Small intestine (tissue), 16 donors: ENCODE data around the gene FHIT. TPM values are rescaled to one million over a fixed set of nuclear protein-coding genes. Genes with fewer than 3 reads are reported as not detected.
A peak's percentile ranks its signal among the peaks of the same experiment; 100 is the strongest.

Experiments
- DNase-seq, 2 donors: peaks; one replicate each; pipeline versions ENCODE4 v3.0.0 to v3.0.0-alpha.2; 2013
- FAIRE-seq: peaks from 2 replicates; lab custom pipeline; 2012; peaks lifted over from hg19 to GRCh38; lab: Jason Lieb, UNC
- H3K27ac ChIP-seq, 3 donors: one replicate each; pipeline ENCODE4 v1.5.1; 2013; ENCODE audit warnings: low read length in 2 of 3, mild to moderate bottlenecking in 2 of 3, control low read depth in 1 of 3, inconsistent platforms in 1 of 3, low read depth in 1 of 3, moderate library complexity in 1 of 3
- H3K27me3 ChIP-seq, 3 donors: one replicate each; pipeline ENCODE4 v1.6.1; 2013; ENCODE audit warnings: low read length in 3 of 3, inconsistent platforms in 1 of 3; ENCODE audit not compliant: control insufficient read depth in 3 of 3, insufficient read depth in 3 of 3
- H3K36me3 ChIP-seq, 3 donors: one replicate each; pipeline ENCODE4 v1.6.1; 2013; ENCODE audit warnings: low read length in 3 of 3, inconsistent platforms in 1 of 3, low read depth in 1 of 3, mild to moderate bottlenecking in 1 of 3, moderate library complexity in 1 of 3; ENCODE audit not compliant: control insufficient read depth in 3 of 3, insufficient read depth in 2 of 3
- H3K4me1 ChIP-seq, 3 donors: one replicate each; pipeline ENCODE4 v1.6.1; 2013; ENCODE audit warnings: low read length in 2 of 3, inconsistent platforms in 1 of 3, low read depth in 1 of 3, mild to moderate bottlenecking in 1 of 3, moderate library complexity in 1 of 3; ENCODE audit not compliant: control insufficient read depth in 3 of 3, insufficient read depth in 2 of 3
- H3K4me3 ChIP-seq, 3 donors: one replicate each; pipeline ENCODE4 v1.5.1; 2013; ENCODE audit warnings: low read length in 3 of 3, control low read depth in 1 of 3, inconsistent platforms in 1 of 3, low read depth in 1 of 3, mild to moderate bottlenecking in 1 of 3, moderate library complexity in 1 of 3
- H3K9me3 ChIP-seq, 2 donors: one replicate each; pipeline ENCODE4 v1.6.1; 2013; ENCODE audit warnings: low read depth in 1 of 2, low read length in 1 of 2; ENCODE audit not compliant: control insufficient read depth in 2 of 2, insufficient read depth in 1 of 2
- WGBS, 3 donors: extraction: QIAGEN DNeasy Blood & Tissue Kit; methylation state at CpG; one replicate each; pipeline ENCODE4 v1.1.7; 2013; 5-methylcytosine and 5-hydroxymethylcytosine counted together
- long read RNA-seq, 10 donors: transcript quantifications; one replicate each; lab custom pipeline, GENCODE V29; 2026
- polyA plus RNA-seq, 4 donors: library from polyadenylated mRNA; stranded (reverse) in 3 of 4; unstranded in 1 of 4; fragments of 200-250 nt in 3 of 4; fragments of 120-200 nt in 1 of 4; gene quantifications; one replicate each; pipeline versions ENCODE4 v1.2.1 to v1.2.3, GENCODE V29; 2013
- donor health status: healthy with polysubstance abuse.
- donor health status: control.
- donor health status: control.
- donor health status: Bipolar disorder and iron deficiency.
- donor health status: healthy.

FHIT gene
- polyA plus RNA-seq: 10 to 100 TPM in 1 of 4 donors, 1 to 10 TPM in 3; 4.4 to 30.4 (median 7.0) TPM
- long read RNA-seq, donor 1: 0 reads
- long read RNA-seq, donor 2: 0 reads
- long read RNA-seq, donor 3, partial matches to known transcripts: 5 of 5 reads
- long read RNA-seq, donor 3, other reads (novel, unspliced or antisense): 0 of 5 reads
- long read RNA-seq, donor 4: 0 reads
- long read RNA-seq, donor 5: 0 reads
- long read RNA-seq, donor 6, partial matches to known transcripts: 8 of 8 reads
- long read RNA-seq, donor 6, other reads (novel, unspliced or antisense): 0 of 8 reads
- long read RNA-seq, donor 7: 0 reads
- long read RNA-seq, donor 8: 0 reads
- long read RNA-seq, donor 9: 0 reads
- long read RNA-seq, donor 10: 0 reads

GRCh38 chr3:61251174-61251972, at the start of gene FHIT:
FHIT (minus strand) TSS chr3:61251452.
- H3K4me1 ChIP-seq: peaks cover 0 to 4% (median 3%) of the 10 kb centered on the region in 3 donors
- WGBS, 3 donors: 1% methylated on average over 39 to 41 of the region's 41 CpGs
- H3K27me3 ChIP-seq: no peaks in the 10 kb centered on the region
- no peaks in the 10 kb centered on the region for H3K9me3 ChIP-seq
- peak within 1 kb of the TSS; percentile 71 to 93 (median 87) for H3K4me3 ChIP-seq
- H3K27ac ChIP-seq: peak within 1 kb of the TSS; percentile 79 to 89 (median 82)
- H3K36me3 ChIP-seq: no peaks in the 10 kb centered on the region
- DNase-seq (peak; percentile 97), FAIRE-seq (no peak)

DNA sequence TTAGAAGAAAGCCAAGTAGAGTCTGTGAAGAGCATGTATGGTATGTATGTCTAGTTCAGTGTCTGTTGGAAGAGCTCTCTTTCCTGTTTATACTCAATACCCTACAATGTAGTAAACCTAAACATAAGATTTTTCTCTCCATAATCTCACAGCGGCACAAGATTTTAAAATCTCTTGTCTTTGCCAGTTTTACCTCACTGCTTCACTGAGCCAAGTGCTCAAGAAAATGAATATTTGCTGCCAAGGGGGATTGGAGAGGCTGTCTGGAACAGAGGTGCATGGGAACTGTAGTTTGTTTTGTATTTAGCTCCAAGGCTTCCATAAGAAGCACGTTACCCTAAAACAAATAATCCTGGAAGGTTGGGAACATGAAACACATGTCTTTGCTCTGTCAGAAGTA, 49.5 kb upstream of the FHIT start:
- 62 to 73% (median 65%) methylated on average over 2 of the region's 2 CpGs for WGBS, 3 donors
- H3K4me3 ChIP-seq: no peak overlapping the region
- no peaks in the 10 kb centered on the region for H3K36me3 ChIP-seq
- DNase-seq (no peak), FAIRE-seq (no peak)
- H3K9me3 ChIP-seq: no peaks in the 10 kb centered on the region
- no peaks in the 10 kb centered on the region for H3K4me1 ChIP-seq
- no peaks in the 10 kb centered on the region for H3K27me3 ChIP-seq
- no peak overlapping the region for H3K27ac ChIP-seq

GRCh38 chr3:61300006-61300380, 48.7 kb upstream of the FHIT start:
- H3K27me3 ChIP-seq: no peaks in the 10 kb centered on the region
- no peak overlapping the region for H3K4me3 ChIP-seq
- H3K27ac ChIP-seq: no peak overlapping the region
- 77 to 83% (median 83%) methylated on average over 4 of the region's 4 CpGs for WGBS, 3 donors
- FAIRE-seq (no peak), DNase-seq (no peak)
- H3K36me3 ChIP-seq: no peaks in the 10 kb centered on the region
- H3K9me3 ChIP-seq: no peaks in the 10 kb centered on the region
- H3K4me1 ChIP-seq: no peaks in the 10 kb centered on the region

- no peak for FAIRE-seq
- H3K27me3 ChIP-seq: no peaks in the 10 kb centered on the region
- H3K27ac ChIP-seq: no peak overlapping the region
- no peak overlapping the region for H3K4me3 ChIP-seq
- 72 to 79% (median 77%) methylated on average over 3 of the region's 3 CpGs for WGBS, 3 donors
- H3K4me1 ChIP-seq: no peaks in the 10 kb centered on the region
- no peaks in the 10 kb centered on the region for H3K36me3 ChIP-seq
- H3K9me3 ChIP-seq: no peaks in the 10 kb centered on the region
- no peak for DNase-seq
Observed at GRCh38 chr3:61299343-61300005, 48.2 kb upstream of the FHIT start.

DNA sequence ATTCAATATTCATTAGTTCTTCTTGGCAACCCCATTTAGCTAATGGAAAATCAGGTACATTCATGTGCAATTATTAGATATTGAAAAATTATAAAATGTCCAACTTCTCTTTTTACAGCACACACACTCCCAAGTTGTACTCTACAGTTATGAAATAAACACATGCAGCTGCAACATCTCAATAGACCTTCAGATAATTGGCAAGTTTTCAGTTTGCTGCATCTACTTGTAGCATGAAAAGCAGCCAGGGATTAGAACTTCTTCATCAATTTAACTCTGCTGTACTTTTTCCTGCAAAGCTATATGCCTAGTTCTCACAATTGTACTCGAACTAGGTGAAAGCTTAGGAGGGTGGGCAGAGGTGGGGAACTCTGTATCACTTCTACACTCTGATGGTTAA, 46.6 kb upstream of the FHIT start:
- DNase-seq: no peak
- no peaks in the 10 kb centered on the region for H3K4me1 ChIP-seq
- H3K4me3 ChIP-seq: no peak overlapping the region
- 51 to 70% (median 52%) methylated on average over 1 of the region's 1 CpG for WGBS, 3 donors
- no peaks in the 10 kb centered on the region for H3K9me3 ChIP-seq
- H3K27me3 ChIP-seq: no peaks in the 10 kb centered on the region
- no peak overlapping the region for H3K27ac ChIP-seq
- FAIRE-seq: no peak
- no peaks in the 10 kb centered on the region for H3K36me3 ChIP-seq

- DNase-seq (no peak), FAIRE-seq (no peak)
- WGBS, 3 donors: 86 to 92% (median 88%) methylated on average over 5 of the region's 5 CpGs
- H3K4me1 ChIP-seq: no peaks in the 10 kb centered on the region
- no peak overlapping the region for H3K4me3 ChIP-seq
- H3K27ac ChIP-seq: no peak overlapping the region
- no peaks in the 10 kb centered on the region for H3K27me3 ChIP-seq
- H3K36me3 ChIP-seq: no peaks in the 10 kb centered on the region
- peaks cover 0 to 2% of the 10 kb centered on the region in 2 donors for H3K9me3 ChIP-seq
Observed at GRCh38 chr3:61288446-61288845, 37.2 kb upstream of the FHIT start.

DNA sequence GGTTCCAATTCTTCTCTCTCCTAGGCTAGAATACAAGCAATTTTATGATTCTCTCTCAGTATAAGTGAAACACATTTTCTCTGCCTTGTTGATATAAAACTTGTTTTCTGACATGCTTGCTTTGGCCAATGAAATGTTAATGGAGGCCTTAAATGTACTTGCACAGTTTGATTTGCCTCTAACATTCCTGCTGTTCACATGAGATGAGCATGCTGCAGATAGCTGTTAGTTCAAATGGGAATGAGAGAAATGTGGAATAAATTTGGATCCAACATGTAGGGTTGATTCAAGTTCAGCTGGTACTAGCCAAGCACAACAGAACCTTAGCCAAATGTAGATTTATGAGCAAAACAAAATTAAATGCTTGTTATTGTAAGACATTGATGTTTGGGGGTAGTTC, 32.6 kb upstream of the FHIT start:
- no peak for FAIRE-seq
- no peaks in the 10 kb centered on the region for H3K9me3 ChIP-seq
- no peak for DNase-seq

DNA sequence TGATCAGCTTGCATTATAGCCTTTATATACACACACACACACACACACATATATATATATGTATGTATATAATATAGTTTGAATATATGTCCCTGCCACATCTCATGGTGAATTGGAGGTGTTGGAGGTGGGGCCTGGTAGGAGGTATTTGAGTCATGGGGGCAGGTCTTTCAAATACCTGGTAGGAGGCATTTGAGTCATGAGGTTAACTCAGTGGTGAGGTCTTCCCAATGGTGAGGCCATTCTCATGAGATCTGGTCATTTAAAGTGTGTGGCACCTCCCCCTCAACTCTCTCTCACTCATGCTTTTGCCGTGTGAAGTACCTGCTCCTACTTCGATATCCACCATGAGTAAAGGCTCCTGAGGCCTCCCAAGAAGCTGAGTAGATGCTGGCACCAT, 27.5 kb upstream of the FHIT start:
- peaks cover 0 to 3% (median 0%) of the 10 kb centered on the region in 3 donors for H3K4me1 ChIP-seq
- H3K27me3 ChIP-seq: peaks cover 0 to 3% (median 0%) of the 10 kb centered on the region in 3 donors
- no peak overlapping the region for H3K4me3 ChIP-seq
- H3K36me3 ChIP-seq: no peaks in the 10 kb centered on the region
- FAIRE-seq (no peak), DNase-seq (no peak)
- H3K9me3 ChIP-seq: no peaks in the 10 kb centered on the region
- H3K27ac ChIP-seq: no peak overlapping the region
- WGBS, 3 donors: 89 to 100% (median 99%) methylated on average over 2 of the region's 2 CpGs

More for the DNA sequence above, 32.6 kb upstream of the FHIT start:
- Histone ChIP-seq H3K27me3 (no peaks in the 10 kb centered on the region), H3K36me3 (no peaks in the 10 kb centered on the region), H3K4me1 (peaks cover 0 to 3% (median 0%) of the 10 kb centered on the region in 3 donors), H3K27ac (no peak overlapping the region), H3K4me3 (no peak overlapping the region)
